Muscle of back (tissue), 11 donors: ENCODE data around the gene MOB3B. TPM values are rescaled to one million over a fixed set of nuclear protein-coding genes. Genes with fewer than 3 reads are reported as not detected.

Source experiments
- DNase-seq, 3 donors: peaks; one replicate each; pipeline versions ENCODE4 v3.0.0 to v3.0.0-alpha.2; 2013
- polyA plus RNA-seq, 10 donors: library from polyadenylated mRNA; unstranded; fragments of 120-200 nt; gene quantifications; one replicate each; pipeline ENCODE4 v1.2.1, GENCODE V29; 2013; ENCODE audit not compliant: insufficient read length in 10 of 10

MOB3B gene
- polyA plus RNA-seq, 10 donors = 2.4 to 5.1 (median 2.7) TPM

DNA sequence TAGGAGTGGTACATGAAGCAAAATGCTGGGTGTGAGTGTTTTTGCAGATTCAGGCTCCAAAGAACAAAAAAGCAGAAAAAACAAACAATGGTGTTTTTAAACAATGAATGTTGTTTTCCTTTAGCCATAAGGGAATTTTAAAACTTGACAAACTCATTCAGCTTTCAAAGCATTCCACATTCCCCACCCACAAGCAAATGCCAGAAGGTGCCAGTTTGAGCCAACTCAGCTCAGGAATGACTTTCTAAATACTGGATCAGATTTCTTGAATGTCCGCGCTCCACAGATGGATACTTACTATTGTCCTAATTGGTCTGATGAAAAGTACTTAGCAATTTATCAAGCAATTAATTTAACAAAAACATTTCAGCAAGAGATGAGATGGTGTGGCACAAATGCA lies 12.9 kb upstream of the MOB3B start:
- DNase-seq = no peak

DNA sequence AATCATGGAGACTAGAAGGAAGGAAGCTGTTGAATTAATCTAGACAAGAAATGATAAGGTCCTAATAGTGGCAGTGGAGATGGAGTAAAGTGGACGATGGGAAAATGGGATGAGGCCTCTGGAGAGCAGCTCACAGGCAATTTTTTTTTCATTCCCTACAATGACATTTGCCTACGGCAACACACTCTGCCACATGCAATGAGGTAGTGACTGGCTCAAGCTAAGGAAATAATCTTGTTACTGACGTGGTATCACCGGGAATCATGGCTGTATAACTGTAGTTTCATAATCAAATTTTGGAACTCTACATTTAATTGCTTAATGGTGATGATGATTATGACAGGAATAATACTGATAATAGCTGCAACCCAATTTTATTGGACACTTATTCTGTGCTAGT lies 12.1 kb upstream of the MOB3B start:
- DNase-seq = no peak

DNA sequence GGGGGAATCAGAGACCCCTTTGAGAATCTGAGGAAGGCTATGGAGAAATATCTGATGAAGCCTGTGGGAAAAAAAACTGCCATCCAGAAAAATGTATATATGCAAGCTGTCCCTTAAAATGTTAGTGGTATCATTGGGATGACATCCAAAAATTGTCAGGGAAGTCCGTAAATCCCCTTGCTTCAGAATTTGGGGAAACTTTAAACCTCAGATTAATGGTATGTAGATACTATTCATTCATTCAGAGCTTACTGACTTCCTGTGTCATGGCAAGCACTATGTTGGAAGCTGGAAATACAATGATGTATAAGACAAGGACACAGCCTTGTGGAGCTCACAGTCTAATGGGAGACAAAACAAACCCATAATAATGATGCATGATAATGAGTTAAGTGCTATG lies 10.9 kb upstream of the MOB3B start:
- DNase-seq = peak in 1 of 3 donors; percentile 24

DNA sequence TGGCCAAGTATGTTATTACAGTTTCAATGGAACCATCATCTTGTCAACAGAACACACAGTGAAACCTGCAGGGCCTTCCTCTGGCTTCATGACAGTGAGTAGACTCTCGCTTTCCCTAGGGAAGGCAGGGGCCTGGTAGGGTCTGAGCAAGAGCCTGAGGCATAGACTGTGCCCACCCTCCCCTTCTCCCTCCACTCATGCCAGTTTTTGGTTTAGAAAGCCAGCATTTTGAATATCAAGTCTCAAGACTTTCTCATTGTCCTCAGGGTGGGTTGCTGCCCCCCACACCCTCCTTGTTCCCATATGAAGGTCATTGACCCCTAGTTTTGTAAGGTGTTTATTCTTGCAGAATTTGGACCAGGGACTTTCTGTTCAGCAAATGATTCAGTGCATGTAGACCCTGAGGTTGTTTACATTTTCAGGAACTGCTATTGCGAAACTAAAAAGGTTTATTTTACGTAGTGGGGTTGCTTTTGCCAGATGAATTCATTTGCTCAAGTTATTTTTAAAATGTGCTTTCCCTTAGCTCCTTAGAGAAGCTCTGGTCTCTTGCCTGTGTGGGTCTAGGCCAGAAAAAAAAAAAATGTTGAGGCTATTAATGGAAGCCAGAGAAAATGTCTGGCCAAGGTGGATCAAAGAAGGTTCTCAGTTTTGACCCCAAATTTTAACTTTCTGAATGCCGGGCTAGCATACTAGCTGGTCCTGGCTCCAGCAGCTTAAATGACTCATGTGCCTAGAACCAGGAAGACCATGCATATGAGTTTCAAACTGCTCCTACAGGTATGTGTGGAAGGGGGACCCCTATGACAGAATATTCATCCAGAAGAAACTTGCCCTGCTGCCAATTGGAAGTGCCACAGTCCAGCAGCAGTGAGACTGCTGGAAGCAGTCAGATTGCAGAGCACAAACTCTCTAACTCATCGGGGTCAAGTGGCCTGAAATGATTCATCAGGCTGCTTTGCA lies 10.1 kb upstream of the MOB3B start:
- peak; percentile 72 to 88 (median 81) for DNase-seq

DNA sequence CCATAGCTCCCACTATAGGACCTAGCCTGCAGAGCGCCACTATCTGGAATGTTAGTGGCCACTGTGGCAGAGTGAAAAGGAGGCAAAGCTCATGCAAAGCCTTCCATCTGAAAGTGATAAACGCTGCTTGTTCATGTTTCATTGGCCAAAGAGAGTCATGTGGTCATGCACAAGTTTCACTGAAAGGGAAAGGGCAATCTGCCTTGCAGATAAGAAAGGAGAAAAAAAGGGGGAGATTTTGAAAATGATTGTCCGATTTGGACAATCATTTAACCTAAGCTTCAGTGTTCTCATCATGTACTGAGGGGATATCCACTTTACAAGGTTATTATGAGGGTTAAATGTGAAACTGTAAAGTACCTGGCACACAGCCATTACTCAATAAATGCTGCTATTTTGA lies 9.0 kb upstream of the MOB3B start:
- DNase-seq = no peak

DNA sequence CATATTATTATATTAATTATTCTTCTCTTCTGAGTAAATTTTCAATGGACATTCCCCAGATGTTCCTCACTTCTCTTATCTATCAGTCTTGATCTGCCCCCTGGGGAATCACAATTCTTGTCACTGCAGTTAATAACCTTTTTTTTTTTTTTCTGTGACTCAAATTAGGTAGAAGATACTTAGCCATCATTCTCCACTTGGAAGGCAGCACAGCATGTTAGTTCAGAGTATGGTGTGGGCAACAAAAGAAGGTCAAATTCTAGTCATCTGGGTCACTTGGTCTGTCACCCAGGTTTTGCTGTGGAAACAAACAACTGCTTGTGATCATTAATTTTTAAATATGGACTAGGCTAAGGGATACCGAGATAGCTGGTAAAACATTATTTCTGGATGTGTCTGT lies 8.1 kb upstream of the MOB3B start:
- no peak for DNase-seq

DNA sequence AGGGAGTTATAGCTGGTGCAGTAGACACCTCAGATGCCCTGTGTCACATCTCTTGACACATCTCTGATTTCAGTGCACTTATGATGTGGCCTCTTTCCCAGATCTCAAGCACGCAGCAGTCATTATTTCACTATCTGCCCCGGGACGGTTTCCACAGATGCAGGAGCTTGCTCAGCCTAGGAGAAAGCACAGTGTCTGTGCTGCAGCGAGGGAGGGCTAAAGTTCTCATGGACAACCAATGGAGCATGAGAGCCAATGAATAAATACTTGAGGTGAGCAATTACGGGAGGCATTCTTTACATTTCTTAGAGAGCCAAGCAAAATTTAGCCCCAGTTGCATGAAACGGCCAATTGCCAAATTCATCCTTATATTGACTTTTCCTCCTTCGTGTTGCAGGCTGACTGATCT lies 7.4 kb upstream of the MOB3B start:
- DNase-seq = no peak

DNA sequence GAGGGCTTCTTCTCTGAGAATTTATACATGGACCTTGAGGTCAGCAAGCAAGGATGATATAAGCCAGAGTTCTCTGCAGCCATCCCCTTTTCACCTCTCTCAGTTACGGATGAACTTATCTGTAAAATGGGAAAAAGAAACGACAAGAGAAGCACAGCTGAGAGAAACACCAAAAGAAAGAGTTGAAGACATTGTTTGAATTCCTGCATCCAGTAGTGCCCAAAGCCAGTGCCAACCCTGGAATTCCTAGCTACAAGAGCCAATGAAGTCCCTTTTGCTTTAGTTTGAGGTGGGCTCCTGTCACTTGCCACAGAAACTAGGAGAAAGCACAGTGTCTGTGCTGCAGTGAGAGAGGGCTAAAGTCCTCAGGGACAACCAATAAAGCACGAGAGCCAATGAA lies 6.6 kb upstream of the MOB3B start:
- DNase-seq = no peak

DNA sequence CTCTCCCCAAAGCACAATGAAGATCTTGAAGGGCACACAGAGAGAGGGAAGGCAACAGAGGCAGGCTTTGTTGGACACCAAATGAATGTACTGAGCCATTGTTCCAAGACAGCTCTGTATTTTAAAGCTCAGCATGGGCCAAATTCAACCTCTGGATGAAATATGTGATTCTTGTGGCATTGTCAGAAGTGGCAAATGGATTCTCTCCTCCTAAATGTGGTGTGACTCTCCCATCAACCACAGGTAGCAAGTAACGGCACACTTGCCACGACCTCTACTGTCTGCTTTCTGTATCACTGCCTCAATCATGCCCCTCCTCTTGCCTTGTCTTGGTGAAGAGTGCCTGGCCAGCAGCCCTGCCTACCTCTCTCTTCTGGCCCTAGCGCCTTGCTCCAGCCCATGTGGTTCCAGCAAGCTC lies 6.1 kb upstream of the MOB3B start:
- no peak for DNase-seq

DNA sequence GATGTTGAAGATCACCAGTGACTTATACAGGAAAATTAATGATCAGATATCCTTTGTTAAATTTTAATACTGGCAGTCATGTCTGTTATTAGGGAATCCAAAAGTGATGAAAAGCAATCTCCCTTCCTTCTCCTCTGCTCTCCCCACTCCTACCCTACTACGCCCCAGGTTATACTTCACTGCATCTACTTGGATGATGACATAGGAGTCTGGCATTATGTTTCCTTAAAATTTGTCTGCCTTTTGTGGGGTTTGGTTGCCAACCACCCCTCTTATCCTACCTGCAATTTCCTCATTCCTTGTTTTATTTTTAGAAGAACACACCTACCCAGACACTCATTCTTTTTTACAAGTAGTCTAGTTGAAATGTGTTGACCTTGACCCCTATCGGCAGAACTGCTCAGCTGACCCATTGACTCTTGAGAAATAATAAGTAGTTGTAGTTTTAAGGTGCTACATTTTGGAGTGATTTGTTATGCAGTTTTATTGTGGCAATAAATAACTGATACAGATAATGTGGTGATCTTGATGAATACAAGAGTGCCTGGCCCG lies 5.1 kb upstream of the MOB3B start:
- no peak for DNase-seq

DNA sequence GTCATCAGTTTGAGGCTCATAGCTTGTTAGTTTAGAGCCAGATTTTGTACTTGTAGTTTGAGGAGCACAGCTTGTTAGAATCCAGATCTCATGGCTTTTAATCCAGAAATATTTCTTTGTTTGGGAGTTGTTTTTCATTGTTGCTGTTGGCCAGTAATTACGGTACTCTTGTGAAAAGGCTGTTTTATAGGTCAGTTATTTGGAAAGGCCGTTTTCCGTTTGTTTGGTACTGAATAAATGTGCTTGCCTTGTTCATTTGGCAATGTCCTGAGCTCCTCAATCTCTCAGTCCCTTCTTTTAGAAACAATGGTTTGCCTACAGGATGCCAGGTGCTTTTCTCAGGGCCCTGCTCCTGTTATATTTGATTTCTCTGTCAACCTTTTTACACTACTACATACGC lies 4.5 kb upstream of the MOB3B start:
- no peak for DNase-seq

DNA sequence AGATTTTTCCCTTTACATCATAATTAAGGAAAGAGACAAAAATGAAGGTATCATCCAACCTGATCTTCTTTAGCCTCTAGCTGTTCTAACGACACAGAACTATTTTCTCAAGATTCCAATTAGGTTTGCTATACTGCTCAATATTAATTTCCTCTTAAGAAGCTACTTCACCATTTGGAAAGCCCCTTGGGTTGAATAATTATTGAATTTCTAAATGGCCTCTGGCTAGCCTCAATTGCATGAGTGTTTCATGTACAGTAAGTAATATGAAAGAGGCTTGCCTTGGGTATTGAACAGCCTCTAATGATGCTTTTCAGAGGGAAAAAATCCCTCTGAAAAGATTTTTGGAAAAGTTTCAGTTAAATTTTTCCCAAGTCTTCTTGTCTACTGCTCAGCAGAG lies 3.7 kb upstream of the MOB3B start:
- DNase-seq = no peak

DNA sequence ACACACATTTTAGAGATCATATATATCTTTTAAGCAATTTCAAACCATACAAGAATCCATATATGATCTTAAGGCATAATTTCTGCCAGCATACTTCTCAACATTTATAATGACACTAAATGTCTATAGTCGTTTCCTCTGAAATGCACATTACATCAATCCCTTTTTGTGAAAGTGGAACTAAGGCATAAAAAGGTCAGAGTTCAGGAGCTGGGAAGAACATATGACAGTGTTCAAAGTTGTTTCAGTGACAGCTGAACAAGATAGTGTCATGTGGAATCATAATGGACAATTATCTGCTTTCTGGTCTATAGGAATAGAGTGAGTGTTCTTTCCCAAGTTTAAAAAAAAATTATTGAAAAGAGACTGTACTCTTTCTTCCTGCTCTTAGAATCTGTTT lies 2.4 kb upstream of the MOB3B start:
- no peak for DNase-seq

DNA sequence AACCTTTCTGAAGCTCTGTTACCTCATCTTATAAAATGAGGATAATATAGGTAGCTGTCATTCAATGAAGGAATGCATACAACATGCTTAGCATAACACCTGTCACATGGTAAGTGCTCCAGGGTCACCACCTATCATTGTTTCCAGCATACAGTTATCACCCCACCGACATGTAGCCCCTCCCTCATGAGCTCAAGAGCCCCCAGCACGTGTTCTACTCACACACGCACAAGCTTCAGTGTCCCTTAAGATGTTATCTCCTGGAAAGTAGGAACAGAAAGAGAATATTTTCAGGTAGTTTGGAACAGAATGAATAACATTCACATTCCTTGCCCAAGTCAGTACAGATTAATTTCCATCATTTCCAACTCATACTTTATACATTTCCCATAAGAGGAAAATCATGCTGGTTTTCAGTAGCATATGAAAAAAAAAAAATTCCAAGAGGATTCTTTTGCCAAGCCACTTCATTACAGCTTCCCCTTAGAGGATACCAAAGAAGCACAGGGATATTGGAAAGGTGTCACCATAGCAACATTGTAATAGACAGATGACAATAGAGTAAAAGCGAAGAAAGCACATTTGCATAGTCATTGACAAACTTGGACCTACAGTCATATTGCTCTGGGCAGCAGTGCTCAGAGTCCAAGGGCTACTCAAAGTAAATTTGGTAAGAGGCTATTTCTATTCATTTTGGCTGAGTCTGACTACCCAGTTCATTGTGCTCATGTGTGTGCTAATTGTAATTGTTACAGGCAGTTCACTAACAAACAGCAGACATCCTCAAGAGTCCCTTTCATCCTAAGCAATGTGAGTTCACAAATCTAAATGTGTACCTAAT lies 1.5 kb upstream of the MOB3B start:
- no peak for DNase-seq

DNA sequence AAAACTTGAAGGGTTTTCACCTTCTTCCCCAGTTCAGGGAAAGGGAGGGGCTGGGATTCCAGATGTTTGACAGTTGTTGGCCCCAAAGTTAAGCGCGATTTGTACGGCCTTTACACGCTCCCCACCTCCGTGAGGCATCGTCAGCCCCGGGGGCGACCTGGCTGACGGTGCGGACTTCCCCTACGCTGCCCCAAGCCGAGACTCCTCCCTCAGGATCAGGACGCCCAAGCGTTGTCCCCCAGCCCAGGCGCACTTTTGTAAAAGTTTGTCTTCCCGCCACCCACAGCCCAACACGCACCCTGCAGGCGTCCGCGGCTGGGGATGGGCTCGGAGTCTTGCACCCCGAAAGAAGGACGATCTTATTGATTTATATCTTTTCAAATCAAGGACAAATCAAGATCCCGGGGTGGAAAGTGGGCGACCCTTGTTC lies 713 bp downstream of the MOB3B start:
- peak in 2 of 3 donors; percentile 54 to 85 for DNase-seq

DNA sequence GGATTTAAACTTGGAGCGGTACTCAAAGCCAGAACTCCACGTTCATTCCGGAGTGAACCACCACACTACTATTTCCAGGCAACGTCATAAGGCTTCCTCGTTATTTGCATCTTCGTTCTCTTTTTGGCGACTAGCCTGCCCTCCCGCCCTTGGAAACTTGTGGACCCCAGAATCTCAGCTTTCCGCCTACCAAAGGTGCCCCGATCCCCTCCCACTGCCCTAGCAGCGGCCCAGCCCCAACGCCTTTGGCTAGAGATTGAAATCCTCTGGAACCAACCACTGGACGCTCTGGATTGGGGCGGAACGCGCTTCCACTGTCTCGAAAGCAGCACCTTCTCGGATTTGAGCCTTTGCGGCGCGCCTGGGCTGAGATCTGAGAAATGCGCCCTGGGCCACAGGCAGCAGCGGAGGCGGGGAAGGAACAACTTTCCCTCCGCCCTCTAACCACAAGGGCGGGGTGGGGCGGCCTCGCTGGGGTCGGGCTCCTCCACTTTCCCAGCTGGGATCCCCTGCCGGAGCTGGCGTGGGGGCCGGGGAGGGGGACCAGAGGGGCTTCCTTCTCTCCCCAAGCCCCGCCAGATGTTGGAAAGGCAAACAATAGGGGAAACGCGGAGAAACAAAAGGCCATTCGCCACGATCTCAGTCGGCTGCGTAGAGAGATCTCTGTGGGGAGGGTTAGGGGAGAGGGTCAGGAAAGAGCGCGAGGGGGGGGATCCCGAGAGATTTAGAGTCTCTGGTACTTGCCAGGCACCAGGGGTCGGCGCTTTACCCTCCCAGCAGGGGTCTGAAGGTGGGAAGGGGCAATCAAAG lies 1.3 kb downstream of the MOB3B start:
- peak; percentile 33 to 87 (median 73) for DNase-seq

DNA sequence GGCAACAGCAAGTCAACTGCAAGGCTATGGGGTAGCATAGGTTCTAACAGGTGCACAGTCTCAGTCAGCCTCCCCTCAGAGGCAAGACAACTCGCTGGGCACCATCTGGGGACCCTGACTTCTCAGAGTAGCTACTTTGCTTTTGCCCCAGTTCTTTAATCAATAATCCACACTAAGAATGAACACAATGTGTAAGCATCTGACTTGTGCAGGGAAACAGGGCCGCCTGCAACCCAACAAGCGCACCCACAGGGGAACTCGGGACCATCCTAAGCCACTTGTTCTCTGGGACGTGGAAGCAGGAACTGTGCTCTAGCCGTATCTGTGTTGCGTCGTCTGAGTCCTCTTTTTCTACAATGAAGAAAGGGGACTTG lies 1.9 kb downstream of the MOB3B start:
- no peak for DNase-seq

DNA sequence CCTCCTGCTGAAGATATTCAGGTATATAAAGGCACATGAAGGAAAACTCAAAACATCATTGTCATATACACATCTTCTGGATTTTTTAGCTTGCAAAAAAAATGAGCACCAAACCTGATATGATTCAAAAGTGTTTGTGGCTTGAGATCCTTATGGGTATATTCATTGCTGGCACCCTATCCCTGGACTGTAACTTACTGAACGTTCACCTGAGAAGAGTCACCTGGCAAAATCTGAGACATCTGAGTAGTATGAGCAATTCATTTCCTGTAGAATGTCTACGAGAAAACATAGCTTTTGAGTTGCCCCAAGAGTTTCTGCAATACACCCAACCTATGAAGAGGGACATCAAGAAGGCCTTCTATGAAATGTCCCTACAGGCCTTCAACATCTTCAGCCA lies 5.4 kb downstream of the MOB3B start, which contains the start of gene IFNK:
IFNK (plus strand) TSS at position 55 of the 400 bp plus-strand sequence; CDS start at position 102, 47 bp downstream.
- DNase-seq = no peak

DNA sequence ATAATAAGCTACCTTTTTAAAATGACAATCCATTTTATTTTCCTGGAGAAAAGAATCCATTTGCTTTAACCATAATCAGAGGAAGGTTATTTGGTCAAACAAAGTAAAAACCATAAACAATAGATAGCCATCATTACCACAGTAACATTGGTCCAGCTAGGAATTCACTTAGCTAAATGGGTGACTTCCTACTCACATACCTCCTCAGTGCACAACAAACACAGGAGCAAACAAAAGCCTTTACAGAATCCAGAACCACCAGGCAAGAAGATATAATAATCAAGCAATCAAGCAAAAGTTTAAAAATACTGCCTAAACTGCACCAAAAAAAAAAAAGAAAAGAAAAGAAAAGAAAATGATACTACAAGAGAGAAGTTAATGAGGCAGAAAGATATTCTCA lies 6.5 kb downstream of the MOB3B start:
- DNase-seq = no peak

DNA sequence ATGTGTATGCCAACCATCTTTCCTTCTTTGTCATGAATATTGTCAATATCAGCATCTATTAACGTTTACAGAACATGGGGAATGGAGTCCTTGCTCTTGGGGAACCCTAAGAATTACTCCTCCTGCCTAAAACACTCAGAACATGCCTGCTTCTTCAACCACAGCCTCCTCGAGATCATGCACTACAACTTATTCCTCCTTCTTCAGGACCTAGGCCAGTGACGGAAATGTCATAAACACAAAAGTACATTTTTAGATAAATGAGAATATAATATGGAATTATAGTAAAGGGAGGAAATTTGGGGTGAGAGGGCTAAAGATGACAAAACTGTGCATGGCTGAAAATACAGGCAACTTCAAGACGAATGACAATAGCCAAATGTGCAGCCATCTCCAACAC lies 8.6 kb downstream of the MOB3B start:
- no peak for DNase-seq
